Measurements from ENCODE around the gene ZCCHC8. TPM values are rescaled to one million over a fixed set of nuclear protein-coding genes. Genes with fewer than 3 reads are reported as not detected.
"Not testable (repeated sequence)": the region's sequence is repeated elsewhere in the genome, so short reads cannot be mapped to it uniquely, and the experiment has no call there.

Gene ZCCHC8
- total RNA-seq, 1 donor from 2014 or later, result 32.4 TPM

GRCh38 chr12:122501489-122501989 is 807 bp upstream of the ZCCHC8 start:
- Mint-ChIP-seq H3K27me3 (ENCODE audit: low read depth) (no peaks in the 10 kb centered on the region), H3K36me3 (ENCODE audit: low read depth) (peaks cover 12% of the 10 kb centered on the region), H3K4me3 (peak overlapping the region; percentile 96), H3K9me3 (no peaks in the 10 kb centered on the region), H3K27ac (ENCODE audit: unreplicated experiment) (peak overlapping the region; percentile 91), H3K4me1 (peaks cover 30% of the 10 kb centered on the region)
- DNase-seq (ENCODE audit: low read depth, low spot score), result no peak
- no peak for TF ChIP-seq CTCF (conservative IDR thresholded peaks at IDR 0.05)

GRCh38 chr12:122499991-122500684 is 594 bp downstream of the ZCCHC8 start:
- Mint-ChIP-seq H3K4me1 (peaks cover 30% of the 10 kb centered on the region), H3K36me3 (ENCODE audit: low read depth) (peaks cover 4% of the 10 kb centered on the region), H3K27me3 (ENCODE audit: low read depth) (no peaks in the 10 kb centered on the region), H3K9me3 (no peaks in the 10 kb centered on the region), H3K4me3 (peak overlapping the region; percentile 96), H3K27ac (ENCODE audit: unreplicated experiment) (peak overlapping the region; percentile 99)
- TF ChIP-seq CTCF (conservative IDR thresholded peaks at IDR 0.05), result no peak
- peak; percentile 43 for DNase-seq (ENCODE audit: low read depth, low spot score)

GRCh38 chr12:122495258-122495657 is 5.5 kb downstream of the ZCCHC8 start:
- peaks cover 15% of the 10 kb centered on the region for H3K36me3 Mint-ChIP-seq (ENCODE audit: low read depth)
- peak overlapping the region; percentile 47 for H3K4me3 Mint-ChIP-seq
- H3K27ac Mint-ChIP-seq (ENCODE audit: unreplicated experiment), result no peak overlapping the region
- no peaks in the 10 kb centered on the region for H3K27me3 Mint-ChIP-seq (ENCODE audit: low read depth)
- no peaks in the 10 kb centered on the region for H3K9me3 Mint-ChIP-seq
- DNase-seq (ENCODE audit: low read depth, low spot score), result no peak
- no peak for TF ChIP-seq CTCF (conservative IDR thresholded peaks at IDR 0.05)
- peaks cover 17% of the 10 kb centered on the region for H3K4me1 Mint-ChIP-seq

GRCh38 chr12:122493222-122493621 is 7.5 kb downstream of the ZCCHC8 start:
- not testable (repeated sequence) for H3K4me3 Mint-ChIP-seq; H3K27ac Mint-ChIP-seq (ENCODE audit: unreplicated experiment); DNase-seq (ENCODE audit: low read depth, low spot score); H3K9me3 Mint-ChIP-seq; H3K4me1 Mint-ChIP-seq; H3K27me3 Mint-ChIP-seq (ENCODE audit: low read depth)
- H3K36me3 Mint-ChIP-seq (ENCODE audit: low read depth), result peaks cover 23% of the 10 kb centered on the region

- no peak overlapping the region for H3K4me3 Mint-ChIP-seq
- no peaks in the 10 kb centered on the region for H3K4me1 Mint-ChIP-seq
- H3K27ac Mint-ChIP-seq (ENCODE audit: unreplicated experiment), result no peak overlapping the region
- no peaks in the 10 kb centered on the region for H3K9me3 Mint-ChIP-seq
- peaks cover 23% of the 10 kb centered on the region for H3K36me3 Mint-ChIP-seq (ENCODE audit: low read depth)
- no peaks in the 10 kb centered on the region for H3K27me3 Mint-ChIP-seq (ENCODE audit: low read depth)
- no peak for DNase-seq (ENCODE audit: low read depth, low spot score)
- TF ChIP-seq CTCF (conservative IDR thresholded peaks at IDR 0.05), result no peak
Observed at GRCh38 chr12:122491991-122492390, 8.7 kb downstream of the ZCCHC8 start.

- peaks cover 29% of the 10 kb centered on the region for H3K36me3 Mint-ChIP-seq (ENCODE audit: low read depth)
- H3K27me3 Mint-ChIP-seq (ENCODE audit: low read depth), result no peaks in the 10 kb centered on the region
- no peaks in the 10 kb centered on the region for H3K9me3 Mint-ChIP-seq
- no peak for TF ChIP-seq CTCF (conservative IDR thresholded peaks at IDR 0.05)
- H3K4me3 Mint-ChIP-seq, result no peak overlapping the region
- DNase-seq (ENCODE audit: low read depth, low spot score), result no peak
- no peaks in the 10 kb centered on the region for H3K4me1 Mint-ChIP-seq
- no peak overlapping the region for H3K27ac Mint-ChIP-seq (ENCODE audit: unreplicated experiment)
Observed at GRCh38 chr12:122489038-122489437, 11.7 kb downstream of the ZCCHC8 start.

- not testable (repeated sequence) for H3K4me1 Mint-ChIP-seq; H3K27ac Mint-ChIP-seq (ENCODE audit: unreplicated experiment); H3K9me3 Mint-ChIP-seq; DNase-seq (ENCODE audit: low read depth, low spot score); H3K27me3 Mint-ChIP-seq (ENCODE audit: low read depth); H3K4me3 Mint-ChIP-seq
- peaks cover 32% of the 10 kb centered on the region for H3K36me3 Mint-ChIP-seq (ENCODE audit: low read depth)
Observed at GRCh38 chr12:122487807-122488206, 12.9 kb downstream of the ZCCHC8 start.
